Activated CD8-positive, alpha-beta memory T cell treated with anti-CD3 and anti-CD28 coated beads, Interleukin-2, amount 50 U/mL, for 48 hours (primary cell): ENCODE measurements around the gene MARCHF3.
"Not testable (repeated sequence)": the region's sequence is repeated elsewhere in the genome, so short reads cannot be mapped to it uniquely, and the experiment has no call there.

Experiments used
- DNase-seq: peaks from one replicate; pipeline ENCODE4 v3.0.0-alpha.2; 2020

MARCHF3 gene

GRCh38 chr5:127030259-127031146 lies at the start of gene MARCHF3:
Gene MARCHF3, minus strand, starts transcription at chr5:127030558. Its CDS starts 112,387 bp downstream, at chr5:126918171.
- DNase-seq = peak; percentile 95

DNA sequence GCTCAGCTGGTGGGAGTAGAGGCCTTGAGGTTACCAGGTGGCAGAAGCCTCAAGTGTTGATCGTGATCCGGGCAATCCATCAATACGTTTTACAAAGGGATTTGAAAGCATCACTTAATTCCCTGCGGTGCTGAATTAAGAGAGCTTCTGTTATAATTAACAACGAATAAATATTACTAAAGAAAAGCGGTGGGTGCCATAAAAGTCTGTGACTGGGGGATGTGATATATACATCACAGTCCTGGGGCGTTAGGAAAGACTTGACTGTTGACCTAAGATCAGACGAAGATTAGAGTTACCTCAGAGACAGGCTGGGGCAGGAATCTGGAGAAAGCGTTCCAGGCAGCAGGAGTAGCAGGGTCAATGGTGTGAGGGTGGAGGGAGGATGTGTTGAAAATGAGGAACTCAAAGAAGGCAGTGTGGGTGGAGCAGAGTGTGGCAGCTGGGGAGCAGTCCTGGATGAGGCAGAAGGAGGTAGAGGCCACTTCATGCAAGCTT lies 49.7 kb upstream of the MARCHF3 start:
- DNase-seq = no peak

DNA sequence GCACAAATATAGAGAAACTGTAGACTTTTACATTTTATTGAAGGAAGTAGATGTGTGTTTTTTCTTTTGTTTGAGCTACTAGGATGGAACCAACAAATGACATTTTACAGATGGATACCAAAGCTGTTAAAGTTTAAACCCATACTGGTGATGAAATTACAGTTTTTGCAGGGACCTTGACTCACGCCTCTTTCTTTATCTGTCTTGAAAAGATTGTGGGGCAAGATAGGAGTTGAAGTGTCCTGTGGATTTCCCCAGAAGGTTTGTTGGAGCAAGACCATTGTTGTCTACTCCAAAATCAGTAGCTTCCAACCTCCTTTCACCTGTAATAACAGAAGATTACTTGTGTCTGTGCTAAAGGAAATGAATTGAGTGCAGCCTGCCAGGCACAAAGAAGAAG lies 47.0 kb upstream of the MARCHF3 start:
- no peak for DNase-seq

GRCh38 chr5:127076315-127077129 lies 46.2 kb upstream of the MARCHF3 start:
- DNase-seq = no peak

- no peak for DNase-seq
Measured at GRCh38 chr5:127074466-127074865, 44.1 kb upstream of the MARCHF3 start.

DNA sequence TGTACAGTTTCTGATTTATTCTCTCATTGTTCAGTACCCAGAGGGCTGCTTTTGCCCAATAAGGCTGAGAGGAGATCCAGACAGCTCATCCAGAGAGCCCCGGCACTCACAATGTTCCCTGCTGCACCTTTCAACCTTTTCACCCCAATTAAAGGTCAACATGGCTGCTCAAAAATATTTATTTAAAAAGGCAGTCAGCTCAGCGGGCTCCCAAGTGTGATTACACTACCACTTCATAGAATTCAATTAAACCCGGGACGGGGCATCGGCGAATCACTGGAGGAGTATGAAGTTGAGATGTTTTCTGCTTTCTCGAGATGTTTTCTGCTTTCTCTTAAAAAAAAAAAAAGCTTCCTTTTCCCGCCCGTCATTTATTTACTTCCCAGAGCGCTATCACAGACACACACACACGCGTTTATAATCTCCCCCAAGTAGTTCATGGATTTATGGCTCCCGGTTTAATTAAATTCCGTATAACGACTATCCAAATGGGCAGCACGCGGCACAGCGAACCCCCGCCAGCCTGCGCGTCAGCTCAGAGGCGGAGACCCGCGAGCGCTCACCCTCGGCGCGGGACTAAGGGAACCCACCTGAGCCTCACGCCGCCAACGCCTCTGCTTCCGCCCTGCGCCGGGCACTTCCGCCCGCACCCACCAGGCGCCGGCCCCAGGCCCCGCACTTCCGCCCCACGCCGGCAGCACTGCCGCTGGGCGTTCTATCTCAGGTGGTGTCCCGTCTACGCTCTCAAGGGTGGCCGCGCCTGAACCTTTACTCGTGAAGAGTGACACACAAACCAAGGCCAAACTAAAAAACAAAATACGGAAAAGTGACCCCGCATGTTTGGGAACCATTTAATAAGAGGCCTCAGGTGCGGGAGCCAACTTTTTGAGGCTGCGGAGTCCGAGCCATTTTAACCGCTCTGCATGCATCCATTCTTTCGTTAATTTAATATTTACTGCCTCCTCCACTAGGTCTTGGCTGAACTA lies 42.8 kb upstream of the MARCHF3 start, which contains the start of gene C5orf63:
Gene C5orf63, minus strand, starts transcription at position 642 of the 986 bp plus-strand sequence. CDS start 14,507 bp downstream, outside the sequence.
- DNase-seq = peak; percentile 86

DNA sequence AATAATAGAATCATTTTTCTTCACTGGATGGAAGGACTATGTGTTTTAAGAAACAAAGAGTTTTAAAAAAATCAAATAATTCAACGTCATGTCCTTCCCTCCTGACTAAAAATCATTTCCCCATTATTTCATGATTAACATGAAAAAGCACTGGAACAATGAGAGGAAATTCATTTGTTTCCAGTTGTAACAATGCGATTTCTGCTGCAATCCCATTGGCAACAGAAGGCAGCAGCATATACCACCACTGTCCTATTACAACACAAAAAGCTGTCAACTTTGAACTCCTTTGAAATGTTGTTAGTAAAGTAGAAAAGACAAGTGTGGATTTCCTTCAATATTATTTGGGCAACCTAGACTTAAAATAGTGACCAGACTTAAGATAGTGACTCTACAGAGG lies 39.9 kb upstream of the MARCHF3 start:
- no peak for DNase-seq

- no peak for DNase-seq
Measured at GRCh38 chr5:127068493-127069214, 38.3 kb upstream of the MARCHF3 start.

GRCh38 chr5:127066721-127067120 lies 36.4 kb upstream of the MARCHF3 start:
- no peak for DNase-seq

- no peak for DNase-seq
Measured at GRCh38 chr5:127064253-127064840, 34.0 kb upstream of the MARCHF3 start.

DNA sequence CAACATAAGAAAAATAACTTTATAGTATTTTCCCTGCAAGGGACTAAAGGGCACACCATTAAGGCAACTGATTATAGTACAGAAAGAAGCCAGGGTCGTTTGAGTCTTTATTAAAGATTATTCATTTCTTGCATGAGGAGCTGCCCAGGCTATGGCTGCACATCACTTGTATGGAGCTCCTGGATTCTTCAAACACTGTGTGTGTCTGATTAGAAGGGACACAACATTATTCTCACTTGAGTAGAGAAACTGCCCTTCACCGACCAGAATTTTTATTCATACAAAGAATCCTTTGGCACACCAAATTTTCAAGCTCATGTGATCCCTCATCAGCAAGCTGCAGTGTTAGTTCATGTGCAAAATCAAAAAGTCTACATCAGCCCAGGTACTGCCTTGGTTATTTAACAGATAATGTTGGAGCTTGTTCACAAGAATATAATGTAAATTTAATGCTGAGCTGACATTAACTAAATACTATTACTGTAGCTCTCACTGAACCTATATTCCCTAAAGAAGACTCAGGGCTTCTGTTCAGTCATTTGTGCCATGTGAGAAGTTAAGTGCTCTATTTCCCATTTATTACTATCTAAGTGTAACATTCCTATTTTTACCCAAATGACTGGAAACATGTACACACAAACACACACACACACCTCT lies 33.0 kb upstream of the MARCHF3 start:
- DNase-seq = no peak

DNA sequence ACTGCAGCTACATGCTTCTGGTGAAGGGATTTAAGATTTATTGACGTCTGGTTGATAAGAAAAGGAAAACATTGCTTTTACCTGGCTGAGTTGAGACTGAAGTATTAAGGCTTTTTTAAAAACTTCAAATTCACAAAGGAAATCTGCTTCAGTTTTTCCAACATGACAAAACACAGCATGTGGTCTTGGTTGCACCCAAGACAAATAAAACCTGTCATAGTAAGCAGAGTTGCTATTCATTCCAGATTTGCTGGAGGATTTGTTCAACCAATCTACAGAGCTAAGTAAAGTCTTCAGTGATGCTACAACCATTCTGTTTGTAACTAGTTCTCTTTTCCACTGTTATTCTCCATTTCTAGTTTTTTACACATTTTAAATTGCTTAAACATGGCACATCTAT lies 31.6 kb upstream of the MARCHF3 start:
- no peak for DNase-seq

DNA sequence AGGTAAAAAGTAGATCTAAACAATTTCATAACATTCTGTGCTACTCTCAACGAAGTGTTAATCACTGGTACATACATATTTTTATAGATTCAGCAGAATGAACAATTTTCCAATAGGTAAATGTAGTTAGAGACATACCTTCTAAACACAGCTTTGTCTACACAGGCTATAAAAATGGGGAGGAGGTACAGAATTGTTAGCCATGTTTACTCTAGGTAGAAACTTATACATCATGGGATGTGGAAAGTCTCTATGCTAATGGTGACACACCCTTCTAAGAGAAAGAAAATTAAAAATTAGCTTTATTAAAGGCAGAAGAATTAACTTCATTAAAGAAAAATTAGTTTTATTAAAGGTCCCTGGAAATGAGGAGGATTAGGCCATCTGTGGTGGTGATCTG lies 31.2 kb upstream of the MARCHF3 start:
- DNase-seq = no peak

GRCh38 chr5:127060470-127060985 lies 30.2 kb upstream of the MARCHF3 start:
- no peak for DNase-seq

DNA sequence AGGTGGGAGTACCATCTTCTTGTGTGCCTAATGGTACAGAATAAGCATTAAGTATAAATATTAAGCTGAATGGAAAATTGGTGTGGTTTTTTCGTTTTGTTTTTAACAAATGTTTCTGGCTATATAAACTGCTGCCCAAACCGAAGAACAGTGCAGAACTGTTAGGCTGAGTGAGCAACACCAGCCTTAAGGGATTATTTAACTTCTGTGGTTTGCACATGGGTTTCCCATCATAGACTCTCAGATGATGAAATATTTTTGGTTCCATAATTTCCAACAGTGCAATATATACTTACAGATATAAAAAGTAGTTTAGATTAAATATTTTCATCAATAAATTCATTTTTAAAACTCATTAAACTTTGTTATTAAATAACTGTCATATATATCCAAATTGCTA lies 26.5 kb upstream of the MARCHF3 start:
- DNase-seq = no peak

- no peak for DNase-seq
Measured at GRCh38 chr5:127055880-127056653, 25.7 kb upstream of the MARCHF3 start.

GRCh38 chr5:127053551-127053950 lies 23.2 kb upstream of the MARCHF3 start:
- not testable (repeated sequence) for DNase-seq

- DNase-seq = no peak
Measured at GRCh38 chr5:127053049-127053448, 22.7 kb upstream of the MARCHF3 start.

DNA sequence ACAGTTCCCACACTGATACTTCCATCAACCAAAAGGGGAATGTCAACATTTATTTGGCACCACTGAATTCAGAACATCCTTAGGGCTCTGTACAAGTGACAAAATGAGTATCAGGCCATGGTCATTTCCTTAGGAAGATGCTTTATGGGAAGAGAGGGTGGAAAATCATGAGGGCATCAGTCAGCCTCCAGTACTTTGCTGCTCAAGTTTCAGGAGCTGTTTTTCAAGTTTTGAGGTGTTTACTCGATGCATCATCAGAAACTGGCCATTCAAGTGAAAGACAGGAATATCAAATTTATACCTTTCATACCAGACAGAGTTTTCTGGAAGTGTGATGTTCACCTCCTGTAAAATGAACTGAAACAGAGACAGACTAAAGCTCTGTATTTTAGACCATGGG lies 21.2 kb upstream of the MARCHF3 start:
- no peak for DNase-seq
